ENCODE results near the gene GNMT.

Gene GNMT

GRCh38 chr6:42925248-42925857 lies 35.2 kb upstream of the GNMT start:
- no peak overlapping the region for H3K27ac ChIP-seq

GRCh38 chr6:42928986-42929820 lies 31.4 kb upstream of the GNMT start, which contains the start of gene CNPY3:
Gene CNPY3, plus strand, starts transcription at chr6:42929480. Its CDS starts 91 bp downstream, at chr6:42929571.
- no peak for TF ChIP-seq CTCF (conservative IDR thresholded peaks at IDR 0.05)

More at GRCh38 chr6:42925248-42925857, 35.2 kb upstream of the GNMT start:
- TF ChIP-seq CTCF (conservative IDR thresholded peaks at IDR 0.05), result no peak

GRCh38 chr6:42929821-42930360 lies 30.7 kb upstream of the GNMT start:
- no peak for TF ChIP-seq CTCF (conservative IDR thresholded peaks at IDR 0.05)
- H3K27ac ChIP-seq, result peak overlapping the region; percentile 87

More at GRCh38 chr6:42928986-42929820, 31.4 kb upstream of the GNMT start, which contains the start of gene CNPY3:
- peak within 1 kb of the TSS; percentile 87 for H3K27ac ChIP-seq

GRCh38 chr6:42932412-42932811 lies 28.1 kb upstream of the GNMT start:
- no peak for TF ChIP-seq CTCF (conservative IDR thresholded peaks at IDR 0.05)
- no peak overlapping the region for H3K27ac ChIP-seq

- TF ChIP-seq CTCF (conservative IDR thresholded peaks at IDR 0.05), result no peak
- H3K27ac ChIP-seq, result no peak overlapping the region
Measured at GRCh38 chr6:42933205-42933604, 27.3 kb upstream of the GNMT start.

GRCh38 chr6:42935322-42935721 lies 25.2 kb upstream of the GNMT start:
- H3K27ac ChIP-seq, result no peak overlapping the region
- TF ChIP-seq CTCF (conservative IDR thresholded peaks at IDR 0.05), result no peak

- no peak overlapping the region for H3K27ac ChIP-seq
- no peak for TF ChIP-seq CTCF (conservative IDR thresholded peaks at IDR 0.05)
Measured at GRCh38 chr6:42936398-42936797, 24.2 kb upstream of the GNMT start.

Data from VCaP (cell line).